Fibroblast of peridontal ligament (primary cell): ENCODE measurements around the gene ATP2B2.

ENCODE experiments used
- DNase-seq: peaks from one replicate; pipeline ENCODE4 v3.0.0-alpha.2; 2010; ENCODE audit errors: extremely low read depth

Gene ATP2B2

GRCh38 chr3:10448544-10448943 is 56.8 kb downstream of the ATP2B2 start:
- DNase-seq: no peak

GRCh38 chr3:10447527-10448260 is 57.7 kb downstream of the ATP2B2 start:
- no peak for DNase-seq

GRCh38 chr3:10447110-10447509 is 58.3 kb downstream of the ATP2B2 start:
- no peak for DNase-seq

- DNase-seq: no peak
Measured at GRCh38 chr3:10445561-10446175, 59.7 kb downstream of the ATP2B2 start.

- no peak for DNase-seq
Measured at GRCh38 chr3:10444511-10444910, 60.9 kb downstream of the ATP2B2 start.

GRCh38 chr3:10444110-10444429 is 61.3 kb downstream of the ATP2B2 start:
- no peak for DNase-seq

- no peak for DNase-seq
Measured at GRCh38 chr3:10443272-10444109, 61.9 kb downstream of the ATP2B2 start.

GRCh38 chr3:10442151-10442795 is 63.1 kb downstream of the ATP2B2 start:
- DNase-seq: peak; percentile 65

GRCh38 chr3:10440684-10441083 is 64.7 kb downstream of the ATP2B2 start:
- DNase-seq: no peak

GRCh38 chr3:10438902-10439610 is 66.3 kb downstream of the ATP2B2 start:
- DNase-seq: no peak

- peak; percentile 62 for DNase-seq
Measured at GRCh38 chr3:10437995-10438901, 67.1 kb downstream of the ATP2B2 start.

- DNase-seq: peak; percentile 34
Measured at GRCh38 chr3:10437272-10437994, 68.0 kb downstream of the ATP2B2 start.

GRCh38 chr3:10435850-10436249 is 69.5 kb downstream of the ATP2B2 start:
- DNase-seq: no peak

- no peak for DNase-seq
Measured at GRCh38 chr3:10434938-10435336, 70.4 kb downstream of the ATP2B2 start.

- no peak for DNase-seq
Measured at GRCh38 chr3:10434144-10434937, 71.0 kb downstream of the ATP2B2 start.

- DNase-seq: no peak
Measured at GRCh38 chr3:10432931-10433330, 72.5 kb downstream of the ATP2B2 start.

- no peak for DNase-seq
Measured at GRCh38 chr3:10432156-10432845, 73.1 kb downstream of the ATP2B2 start.

- no peak for DNase-seq
Measured at GRCh38 chr3:10430805-10431204, 74.6 kb downstream of the ATP2B2 start.
